Ascending aorta (tissue), 2 donors: Measurements from ENCODE around the gene TTC16. TPM values are rescaled to one million over a fixed set of nuclear protein-coding genes. Genes with fewer than 3 reads are reported as not detected.

Experiments
- DNase-seq, 2 donors: peaks; one replicate each; pipeline ENCODE4 v3.0.0-alpha.2; 2019; ENCODE audit warnings: low spot score in 2 of 2
- H3K27ac ChIP-seq, 2 donors: fragments of 200-600 bp; sonication (generic); one replicate each; pipeline ENCODE4 v1.5.1; 2016 to 2017; ENCODE audit warnings: mild to moderate bottlenecking in 1 of 2
- H3K27me3 ChIP-seq: fragments of 200-600 bp; sonication (generic); one replicate; pipeline ENCODE4 v1.5.1; 2017
- H3K36me3 ChIP-seq, 2 donors: fragments of 200-600 bp; sonication (generic); one replicate each; pipeline ENCODE4 v1.5.1; 2016
- H3K4me1 ChIP-seq, 2 donors: fragments of 200-600 bp; sonication (generic); one replicate each; pipeline ENCODE4 v1.5.1; 2016 to 2017; ENCODE audit warnings: mild to moderate bottlenecking in 1 of 2
- H3K4me3 ChIP-seq, 2 donors: fragments of 200-600 bp; sonication (generic); one replicate each; pipeline ENCODE4 v1.5.1; 2016 to 2017; ENCODE audit warnings: mild to moderate bottlenecking in 1 of 2
- H3K9me3 ChIP-seq, 2 donors: fragments of 200-600 bp; sonication (generic); one replicate each; pipeline ENCODE4 v1.5.1; 2016
- CTCF ChIP-seq, 3 experiments: fragments of 200-600 bp in 2 of 3; fragments of 450-650 bp in 1 of 3; sonication (generic) in 2 of 3; IDR thresholded peaks; one replicate each; pipeline ENCODE4 v1.5.1; 2016 to 2019; ENCODE audit warnings: antibody characterized with exemption in 3 of 3, mild to moderate bottlenecking in 1 of 3, moderate library complexity in 1 of 3
- intact Hi-C: fragments of 100-400 bp; cut with DNase I; formaldehyde crosslinking; loops from one replicate; pipeline ENCODE4 v1.15.1; 2023
- total RNA-seq: library from RNA; depleted of rRNA; stranded (reverse); fragments of >200 nt; gene quantifications from one replicate; pipeline ENCODE4 v1.1.0, GENCODE V29; 2016

TTC16 gene
- total RNA-seq, 1 donor from 2014 or later: not detected

- no peak overlapping the region for H3K27ac ChIP-seq
- TF ChIP-seq CTCF (IDR thresholded peaks at IDR 0.05): no peak
- no peaks in the 10 kb centered on the region for H3K27me3 ChIP-seq
- no peaks in the 10 kb centered on the region for H3K4me1 ChIP-seq
- H3K9me3 ChIP-seq: no peaks in the 10 kb centered on the region
- H3K4me3 ChIP-seq: no peak overlapping the region
- H3K36me3 ChIP-seq: no peaks in the 10 kb centered on the region
- DNase-seq: no peak
- intact Hi-C loops: no loop called here
Measured at GRCh38 chr9:127761061-127761460, 45.2 kb downstream of the TTC16 start.

DNA sequence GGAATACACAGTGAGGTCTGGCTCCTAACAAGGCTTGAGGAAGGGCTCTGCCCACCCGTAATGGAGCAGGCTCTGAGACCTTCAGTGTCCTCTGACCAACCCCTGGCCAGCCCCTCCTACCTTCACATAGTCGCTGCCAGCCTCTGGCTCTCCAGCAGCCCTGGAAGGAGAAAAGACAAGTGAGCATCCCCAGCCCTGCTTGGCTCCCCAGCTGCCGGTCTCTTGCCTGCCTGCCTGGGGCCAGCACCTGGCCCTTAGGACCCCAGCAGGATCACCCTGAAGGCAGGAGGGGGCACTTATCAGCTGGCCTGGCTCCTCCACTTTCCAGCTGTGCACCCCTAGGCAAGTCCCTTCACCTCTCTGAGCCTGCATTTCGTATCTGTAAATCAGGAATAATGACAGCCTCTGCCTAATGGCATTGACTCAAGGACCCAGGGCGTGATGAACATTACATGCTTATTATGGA lies 45.6 kb downstream of the TTC16 start:
- H3K4me3 ChIP-seq: no peak overlapping the region
- intact Hi-C loops: no loop called here
- no peak for TF ChIP-seq CTCF (IDR thresholded peaks at IDR 0.05)
- no peaks in the 10 kb centered on the region for H3K27me3 ChIP-seq
- DNase-seq: no peak
- no peaks in the 10 kb centered on the region for H3K9me3 ChIP-seq
- H3K4me1 ChIP-seq: no peaks in the 10 kb centered on the region
- H3K36me3 ChIP-seq: no peaks in the 10 kb centered on the region
- H3K27ac ChIP-seq: peak overlapping the region; percentile 6 to 31

- no peaks in the 10 kb centered on the region for H3K27me3 ChIP-seq
- TF ChIP-seq CTCF (IDR thresholded peaks at IDR 0.05): no peak
- no peaks in the 10 kb centered on the region for H3K9me3 ChIP-seq
- intact Hi-C loops: no loop called here
- DNase-seq: no peak
- H3K27ac ChIP-seq: peak overlapping the region; percentile 6 to 56
- H3K4me3 ChIP-seq: no peak overlapping the region
- no peaks in the 10 kb centered on the region for H3K4me1 ChIP-seq
- H3K36me3 ChIP-seq: no peaks in the 10 kb centered on the region
Measured at GRCh38 chr9:127762111-127762676, 46.3 kb downstream of the TTC16 start.

- intact Hi-C loops: no loop called here
- Histone ChIP-seq H3K4me1 (no peaks in the 10 kb centered on the region), H3K27me3 (no peaks in the 10 kb centered on the region), H3K9me3 (no peaks in the 10 kb centered on the region), H3K27ac (peak overlapping the region in 1 of 2 donors; percentile 63), H3K36me3 (no peaks in the 10 kb centered on the region), H3K4me3 (no peak overlapping the region)
- no peak for DNase-seq
- peak in 1 of 3 experiments; percentile 25 for TF ChIP-seq CTCF (IDR thresholded peaks at IDR 0.05)
Measured at GRCh38 chr9:127763918-127764384, 48.1 kb downstream of the TTC16 start.

- H3K9me3 ChIP-seq: no peaks in the 10 kb centered on the region
- H3K36me3 ChIP-seq: no peaks in the 10 kb centered on the region
- H3K27me3 ChIP-seq: no peaks in the 10 kb centered on the region
- no peak for TF ChIP-seq CTCF (IDR thresholded peaks at IDR 0.05)
- intact Hi-C loops: no loop called here
- peaks cover 0 to 3% of the 10 kb centered on the region in 2 donors for H3K4me1 ChIP-seq
- no peak overlapping the region for H3K4me3 ChIP-seq
- H3K27ac ChIP-seq: peak overlapping the region in 1 of 2 donors; percentile 1
- DNase-seq: no peak
Measured at GRCh38 chr9:127765418-127765817, 49.5 kb downstream of the TTC16 start.
